Keratinocyte (primary cell): ENCODE data around the gene ENTPD8. TPM values are rescaled to one million over a fixed set of nuclear protein-coding genes. Genes with fewer than 3 reads are reported as not detected.

Experiments used
- DNase-seq: peaks from one replicate; pipeline ENCODE4 v3.0.0-alpha.2; 2011; ENCODE audit warnings: low read depth, missing footprints, low spot score
- FAIRE-seq: peaks from 2 replicates; lab custom pipeline; 2011; peaks lifted over from hg19 to GRCh38; lab: Jason Lieb, UNC
- H2AFZ ChIP-seq: 2 replicates; pipeline ENCODE4 v1.6.0; 2012; ENCODE audit warnings: low read length, control low read depth, inconsistent platforms; ENCODE audit not compliant: control insufficient read depth
- H3K27ac ChIP-seq: 2 replicates; pipeline ENCODE4 v1.5.1; 2011; ENCODE audit warnings: low read length; ENCODE audit not compliant: control insufficient read depth, insufficient read depth
- H3K27me3 ChIP-seq: 3 replicates; pipeline ENCODE4 v1.6.0; 2011; ENCODE audit warnings: low read length; ENCODE audit not compliant: control insufficient read depth, insufficient read depth; ENCODE audit errors: extremely low read depth
- H3K36me3 ChIP-seq, 2 experiments: 2 replicates in 1 of 2; 3 replicates in 1 of 2; pipeline ENCODE4 v1.5.1; 2011; ENCODE audit warnings: low read length in 2 of 2, mild to moderate bottlenecking in 1 of 2; ENCODE audit not compliant: control insufficient read depth in 2 of 2, insufficient read depth in 2 of 2; ENCODE audit errors: extremely low read depth in 1 of 2
- H3K4me1 ChIP-seq: 3 replicates; pipeline ENCODE4 v1.5.1; 2011; ENCODE audit warnings: low read length; ENCODE audit not compliant: control insufficient read depth, insufficient read depth; ENCODE audit errors: extremely low read depth
- H3K4me2 ChIP-seq: 3 replicates; pipeline ENCODE4 v1.6.0; 2011; ENCODE audit warnings: low read depth, low read length; ENCODE audit not compliant: control insufficient read depth, insufficient read depth; ENCODE audit errors: extremely low read depth
- H3K4me3 ChIP-seq, 3 experiments: fragments of 200-600 bp in 1 of 3; sonication (generic) in 1 of 3; 2 replicates in 2 of 3; 3 replicates in 1 of 3; pipeline ENCODE4 v1.5.1; 2011 to 2016; ENCODE audit warnings: low read length in 3 of 3, mild to moderate bottlenecking in 3 of 3, control low read depth in 2 of 3, inconsistent platforms in 1 of 3, low read depth in 1 of 3, mixed read lengths in 1 of 3, mixed run types in 1 of 3, moderate library complexity in 1 of 3; ENCODE audit not compliant: control insufficient read depth in 2 of 3, insufficient read depth in 2 of 3; ENCODE audit errors: extremely low read depth in 1 of 3
- H3K79me2 ChIP-seq: 2 replicates; pipeline ENCODE4 v1.6.0; 2012; ENCODE audit warnings: low read length; ENCODE audit not compliant: control insufficient read depth, insufficient read depth
- H3K9ac ChIP-seq: 3 replicates; pipeline ENCODE4 v1.6.0; 2011; ENCODE audit warnings: low read length; ENCODE audit not compliant: control insufficient read depth, insufficient read depth; ENCODE audit errors: extremely low read depth
- H3K9me1 ChIP-seq: 3 replicates; pipeline ENCODE4 v1.6.0; 2011; ENCODE audit warnings: low read length; ENCODE audit not compliant: control insufficient read depth, insufficient read depth; ENCODE audit errors: extremely low read depth
- H3K9me3 ChIP-seq: 2 replicates; pipeline ENCODE4 v1.5.1; 2012; ENCODE audit warnings: low read depth, low read length; ENCODE audit not compliant: control insufficient read depth
- H4K20me1 ChIP-seq: 3 replicates; pipeline ENCODE4 v1.6.0; 2011; ENCODE audit warnings: low read length; ENCODE audit not compliant: control insufficient read depth, insufficient read depth; ENCODE audit errors: extremely low read depth
- EZH2 ChIP-seq: IDR thresholded peaks from one replicate; pipeline ENCODE4 v1.6.1; 2012; ENCODE audit warnings: inconsistent platforms, mild to moderate bottlenecking, low read length, moderate library complexity
- dilution Hi-C: fragments of 300-500 bp; cut with MboI; formaldehyde crosslinking; loops from one replicate; pipeline ENCODE4 v1.7.0; 2020; ENCODE audit warnings: low sequenced_read_pairs; ENCODE audit not compliant: extremely low pct_ligation_motif_present
- polyA plus RNA-seq, 5 experiments: library from polyadenylated mRNA; depleted of rRNA in 3 of 5; stranded (reverse) in 3 of 5; stranded (forward) in 1 of 5; unstranded in 1 of 5; fragments of >200 nt; gene quantifications; 1 replicate in 1 of 5; 2 replicates in 3 of 5; 3 replicates in 1 of 5; pipeline versions ENCODE4 v1.2.1 to v1.2.3, GENCODE V29; 2011 to 2012; ENCODE audit warnings: missing spikeins in 2 of 5, low read depth in 1 of 5, low replicate concordance in 1 of 5
- TF ChIP-seq, protein P1 (sequence below), 3 experiments: IDR thresholded peaks in 1 of 3; conservative IDR thresholded peaks in 1 of 3; optimal IDR thresholded peaks in 1 of 3; 2 replicates in 2 of 3; 3 replicates in 1 of 3; pipeline versions ENCODE3 to v1.5.1; 2011; ENCODE audit warnings: low read length in 3 of 3, mild to moderate bottlenecking in 3 of 3, moderate library complexity in 2 of 3, control low read depth in 1 of 3, inconsistent platforms in 1 of 3; ENCODE audit not compliant: insufficient read depth in 2 of 3; ENCODE audit errors: extremely low read depth in 1 of 3

Gene ENTPD8
- polyA plus RNA-seq, 1 donor (not counting 4 experiments of a cell fraction or from before 2014, with no cell fraction given): not detected

DNA sequence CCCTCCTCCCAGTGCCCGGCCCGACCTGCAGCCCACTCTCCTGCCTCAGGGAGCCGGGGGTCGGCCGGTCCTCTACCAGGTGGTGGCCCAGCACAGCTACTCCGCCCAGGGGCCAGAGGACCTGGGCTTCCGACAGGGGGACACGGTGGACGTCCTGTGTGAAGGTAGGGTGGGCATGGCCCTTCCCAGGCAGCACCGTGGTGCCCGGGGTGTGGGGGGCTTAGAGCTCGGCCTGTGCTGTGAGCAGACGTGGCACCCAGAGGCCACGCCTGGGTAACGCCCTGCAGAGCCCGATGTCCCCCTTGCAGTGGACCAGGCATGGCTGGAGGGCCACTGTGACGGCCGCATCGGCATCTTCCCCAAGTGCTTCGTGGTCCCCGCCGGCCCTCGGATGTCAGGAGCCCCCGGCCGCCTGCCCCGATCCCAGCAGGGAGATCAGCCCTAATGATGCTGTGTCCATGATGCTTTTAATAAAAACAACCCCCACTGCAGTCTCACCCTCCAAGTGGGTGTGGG, 7.2 kb downstream of the ENTPD8 start:
- no peak overlapping the region for H2AFZ ChIP-seq
- TF ChIP-seq, protein P1, sequence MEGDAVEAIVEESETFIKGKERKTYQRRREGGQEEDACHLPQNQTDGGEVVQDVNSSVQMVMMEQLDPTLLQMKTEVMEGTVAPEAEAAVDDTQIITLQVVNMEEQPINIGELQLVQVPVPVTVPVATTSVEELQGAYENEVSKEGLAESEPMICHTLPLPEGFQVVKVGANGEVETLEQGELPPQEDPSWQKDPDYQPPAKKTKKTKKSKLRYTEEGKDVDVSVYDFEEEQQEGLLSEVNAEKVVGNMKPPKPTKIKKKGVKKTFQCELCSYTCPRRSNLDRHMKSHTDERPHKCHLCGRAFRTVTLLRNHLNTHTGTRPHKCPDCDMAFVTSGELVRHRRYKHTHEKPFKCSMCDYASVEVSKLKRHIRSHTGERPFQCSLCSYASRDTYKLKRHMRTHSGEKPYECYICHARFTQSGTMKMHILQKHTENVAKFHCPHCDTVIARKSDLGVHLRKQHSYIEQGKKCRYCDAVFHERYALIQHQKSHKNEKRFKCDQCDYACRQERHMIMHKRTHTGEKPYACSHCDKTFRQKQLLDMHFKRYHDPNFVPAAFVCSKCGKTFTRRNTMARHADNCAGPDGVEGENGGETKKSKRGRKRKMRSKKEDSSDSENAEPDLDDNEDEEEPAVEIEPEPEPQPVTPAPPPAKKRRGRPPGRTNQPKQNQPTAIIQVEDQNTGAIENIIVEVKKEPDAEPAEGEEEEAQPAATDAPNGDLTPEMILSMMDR (optimal IDR thresholded peaks at IDR 0.05 in 1 of 3, IDR thresholded peaks at IDR 0.05 in 1 of 3, conservative IDR thresholded peaks at IDR 0.05 in 1 of 3; ENCODE audit: extremely low read depth in 1 of 3, insufficient read depth in 2 of 3, low read length in 3 of 3): no peak
- no peak for TF ChIP-seq EZH2
- H3K4me3 ChIP-seq: no peak overlapping the region
- no peaks in the 10 kb centered on the region for H3K36me3 ChIP-seq
- dilution Hi-C loops: no loop called here
- DNase-seq (no peak), FAIRE-seq (no peak)
- no peaks in the 10 kb centered on the region for H4K20me1 ChIP-seq
- no peak overlapping the region for H3K9ac ChIP-seq
- H3K9me3 ChIP-seq: no peaks in the 10 kb centered on the region
- H3K4me1 ChIP-seq: no peaks in the 10 kb centered on the region
- no peak overlapping the region for H3K27ac ChIP-seq
- H3K4me2 ChIP-seq: no peak overlapping the region
- H3K79me2 ChIP-seq: no peaks in the 10 kb centered on the region
- peaks cover 17% of the 10 kb centered on the region for H3K27me3 ChIP-seq
- H3K9me1 ChIP-seq: no peaks in the 10 kb centered on the region

DNA sequence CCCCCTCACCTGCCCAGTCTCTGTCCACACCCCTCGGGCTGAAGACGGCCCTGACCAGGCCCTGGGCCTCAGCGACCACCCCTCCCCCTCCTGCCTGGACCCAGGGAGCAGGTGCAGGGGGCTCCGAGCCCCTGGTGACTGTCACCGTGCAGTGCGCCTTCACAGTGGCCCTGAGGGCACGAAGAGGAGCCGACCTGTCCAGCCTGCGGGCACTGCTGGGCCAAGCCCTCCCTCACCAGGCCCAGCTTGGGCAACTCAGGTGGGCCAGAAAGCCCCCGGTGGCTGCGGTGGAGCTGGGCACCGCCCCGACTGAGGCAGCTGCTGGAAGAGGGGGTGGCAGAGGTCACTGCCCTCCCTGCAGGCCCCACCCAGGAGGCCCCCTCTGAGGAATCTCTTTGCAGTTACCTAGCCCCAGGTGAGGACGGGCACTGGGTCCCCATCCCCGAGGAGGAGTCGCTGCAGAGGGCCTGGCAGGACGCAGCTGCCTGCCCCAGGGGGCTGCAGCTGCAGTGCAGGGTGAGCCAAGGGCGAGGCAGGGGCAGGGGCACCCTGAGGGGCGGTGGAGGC, 7.7 kb downstream of the ENTPD8 start:
- FAIRE-seq (no peak), DNase-seq (no peak)
- Histone ChIP-seq H3K79me2 (no peaks in the 10 kb centered on the region), H3K27ac (no peak overlapping the region), H3K9me1 (no peaks in the 10 kb centered on the region), H3K9me3 (no peaks in the 10 kb centered on the region), H4K20me1 (no peaks in the 10 kb centered on the region), H3K4me2 (no peak overlapping the region), H3K4me3 (no peak overlapping the region), H3K4me1 (no peaks in the 10 kb centered on the region), H2AFZ (no peak overlapping the region), H3K27me3 (peaks cover 15% of the 10 kb centered on the region), H3K9ac (no peak overlapping the region), H3K36me3 (no peaks in the 10 kb centered on the region)
- TF ChIP-seq EZH2: no peak
- TF ChIP-seq, protein P1 (optimal IDR thresholded peaks at IDR 0.05 in 1 of 3, IDR thresholded peaks at IDR 0.05 in 1 of 3, conservative IDR thresholded peaks at IDR 0.05 in 1 of 3; ENCODE audit: extremely low read depth in 1 of 3, insufficient read depth in 2 of 3, low read length in 3 of 3): no peak
- dilution Hi-C loops: no loop called here
